Measurements from ENCODE around the gene GRWD1.

Gene GRWD1

GRCh38 chr19:48445606-48446481 is at the start of gene GRWD1:
GRWD1 (plus strand) TSS chr19:48445983; CDS start chr19:48446006, 23 bp downstream.
- TF ChIP-seq ZNF70 (CRISPR knock-in tag; IDR thresholded peaks at IDR 0.05) (no peak), ESRRG (CRISPR knock-in tag; IDR thresholded peaks at IDR 0.05) (no peak), PATZ1 (CRISPR knock-in tag; IDR thresholded peaks at IDR 0.05; ENCODE audit: borderline replicate concordance) (no peak), ISL1 (CRISPR knock-in tag; IDR thresholded peaks at IDR 0.05) (no peak), CREB5 (CRISPR knock-in tag; IDR thresholded peaks at IDR 0.05; ENCODE audit: low read depth) (no peak), PPARA (CRISPR knock-in tag; IDR thresholded peaks at IDR 0.05; ENCODE audit: borderline replicate concordance) (no peak), BACH2 (CRISPR knock-in tag; IDR thresholded peaks at IDR 0.05; ENCODE audit: borderline replicate concordance) (no peak), CSDC2 (CRISPR knock-in tag; IDR thresholded peaks at IDR 0.05) (no peak), RARB (CRISPR knock-in tag; IDR thresholded peaks at IDR 0.05) (no peak), ZC3H10 (CRISPR knock-in tag; IDR thresholded peaks at IDR 0.05) (no peak), TSHZ2 (CRISPR knock-in tag; IDR thresholded peaks at IDR 0.05) (no peak), OSR1 (CRISPR knock-in tag; IDR thresholded peaks at IDR 0.05) (no peak), ZNF565 (CRISPR knock-in tag; conservative IDR thresholded peaks at IDR 0.05; ENCODE audit: low read depth) (no peak), GLIS3 (CRISPR knock-in tag; IDR thresholded peaks at IDR 0.05) (no peak), TOX (CRISPR knock-in tag; IDR thresholded peaks at IDR 0.05; ENCODE audit: borderline replicate concordance) (no peak), POU6F1 (CRISPR knock-in tag; IDR thresholded peaks at IDR 0.05; ENCODE audit: borderline replicate concordance, low read depth) (no peak), SNAI2 (CRISPR knock-in tag; IDR thresholded peaks at IDR 0.05) (no peak), ZFP3 (CRISPR knock-in tag; IDR thresholded peaks at IDR 0.05) (no peak)
- ATAC-seq = peak; percentile 87

- TF ChIP-seq PATZ1 (CRISPR knock-in tag; IDR thresholded peaks at IDR 0.05; ENCODE audit: borderline replicate concordance) = no peak
- ATAC-seq = no peak
These were observed 49.6 kb upstream of the GRWD1 start for GRCh38 chr19:48396016-48396823.

GRCh38 chr19:48396824-48397176 is 49.0 kb upstream of the GRWD1 start:
- no peak for ATAC-seq
- TF ChIP-seq ZNF565 (CRISPR knock-in tag; conservative IDR thresholded peaks at IDR 0.05; ENCODE audit: low read depth) (no peak), ZFP3 (CRISPR knock-in tag; IDR thresholded peaks at IDR 0.05) (no peak), RARB (CRISPR knock-in tag; IDR thresholded peaks at IDR 0.05) (no peak), ISL1 (CRISPR knock-in tag; IDR thresholded peaks at IDR 0.05) (no peak), POU6F1 (CRISPR knock-in tag; IDR thresholded peaks at IDR 0.05; ENCODE audit: borderline replicate concordance, low read depth) (no peak), ESRRG (CRISPR knock-in tag; IDR thresholded peaks at IDR 0.05) (no peak), ZNF8 (CRISPR knock-in tag; IDR thresholded peaks at IDR 0.05) (no peak), ZFP30 (CRISPR knock-in tag; IDR thresholded peaks at IDR 0.05) (no peak), BACH2 (CRISPR knock-in tag; IDR thresholded peaks at IDR 0.05; ENCODE audit: borderline replicate concordance) (no peak), TOX (CRISPR knock-in tag; IDR thresholded peaks at IDR 0.05; ENCODE audit: borderline replicate concordance) (no peak), TSHZ2 (CRISPR knock-in tag; IDR thresholded peaks at IDR 0.05) (no peak), CSDC2 (CRISPR knock-in tag; IDR thresholded peaks at IDR 0.05) (no peak), GLIS3 (CRISPR knock-in tag; IDR thresholded peaks at IDR 0.05) (no peak)

All from SK-N-SH treated with all-trans-retinoic acid at 6 μM for 48 hours (cell line).